Central memory CD8-positive, alpha-beta T cell (primary cell): Measurements from ENCODE around the gene OR5AC2.

Experiments used
- ATAC-seq: fragments of 150-1000 bp; cut with Tn5 transposase; replicated peaks from 2 replicates; pipeline ENCODE4 v1.10.0; 2022; ENCODE audit warnings: mild to moderate bottlenecking, moderate FRiP score, moderate number of reproducible peaks; ENCODE audit not compliant: poor library complexity, severe bottlenecking; ENCODE audit errors: extremely low read depth
- DNase-seq, 2 donors: peaks; one replicate each; pipeline ENCODE4 v3.0.0; 2021; ENCODE audit warnings: low spot score in 2 of 2
- H3K27ac Mint-ChIP-seq: one replicate; pipeline ENCODE4 v1.8.0; 2022; ENCODE audit warnings: low read depth, mild to moderate bottlenecking, moderate library complexity, mixed read lengths
- H3K27me3 Mint-ChIP-seq: one replicate; pipeline ENCODE4 v1.8.0; 2022; ENCODE audit warnings: mixed read lengths
- H3K36me3 Mint-ChIP-seq: one replicate; pipeline ENCODE4 v1.8.0; 2022; ENCODE audit warnings: mild to moderate bottlenecking, moderate library complexity, mixed read lengths; ENCODE audit not compliant: insufficient read depth
- H3K4me1 Mint-ChIP-seq: one replicate; pipeline ENCODE4 v1.8.0; 2022; ENCODE audit warnings: mixed read lengths
- H3K4me3 Mint-ChIP-seq: one replicate; pipeline ENCODE4 v1.8.0; 2022; ENCODE audit warnings: mild to moderate bottlenecking, moderate library complexity, mixed read lengths
- H3K9me3 Mint-ChIP-seq: one replicate; pipeline ENCODE4 v1.8.0; 2022; ENCODE audit warnings: mixed read lengths

OR5AC2 gene

DNA sequence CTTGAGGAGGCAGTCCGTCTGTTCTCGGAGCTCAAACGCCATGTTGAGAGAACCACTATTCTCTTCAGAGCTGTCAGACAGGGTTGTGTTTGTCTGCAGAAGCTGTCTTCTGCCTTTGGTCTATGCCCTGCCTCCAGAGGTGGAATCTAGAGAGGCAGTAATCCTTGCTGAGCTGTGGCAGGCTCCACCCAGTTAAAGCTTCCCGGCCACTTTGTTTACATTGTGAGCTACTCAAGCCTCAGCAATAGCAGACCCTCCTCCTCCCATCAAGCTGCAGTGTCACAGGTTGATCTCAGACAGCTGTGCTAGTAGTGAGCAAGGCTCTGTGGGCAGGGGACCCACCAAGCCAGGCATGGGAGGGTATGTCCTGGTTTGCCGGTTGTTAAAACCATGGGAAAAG is 8.9 kb downstream of the OR5AC2 start:
- no peaks in the 10 kb centered on the region for H3K36me3 Mint-ChIP-seq
- peaks cover 27% of the 10 kb centered on the region for H3K27me3 Mint-ChIP-seq
- no peak overlapping the region for H3K4me3 Mint-ChIP-seq
- H3K27ac Mint-ChIP-seq, result no peak overlapping the region
- H3K9me3 Mint-ChIP-seq, result no peaks in the 10 kb centered on the region
- H3K4me1 Mint-ChIP-seq, result no peaks in the 10 kb centered on the region
- DNase-seq (no peak), ATAC-seq (no peak)

DNA sequence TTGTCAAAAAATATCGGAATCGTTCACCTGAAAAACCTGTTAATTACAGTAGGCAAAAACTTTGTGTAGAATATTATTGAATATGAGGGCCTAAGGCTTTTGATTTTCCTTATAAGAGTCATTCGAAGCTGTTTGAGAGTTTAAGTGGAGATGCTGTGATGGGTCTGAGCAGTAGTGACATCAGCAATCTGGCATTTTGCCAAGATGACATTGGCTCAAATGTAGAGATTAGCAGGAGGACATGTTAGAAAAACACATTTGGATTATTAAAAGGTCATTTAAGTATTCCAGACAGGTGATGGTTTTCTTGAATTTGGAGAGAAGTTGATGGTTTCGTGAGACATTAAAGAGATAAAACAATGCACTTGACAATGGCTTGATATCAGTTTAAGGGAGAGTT is 12.9 kb downstream of the OR5AC2 start:
- DNase-seq (no peak), ATAC-seq (no peak)
- no peak overlapping the region for H3K4me3 Mint-ChIP-seq
- H3K27me3 Mint-ChIP-seq, result peaks cover 6% of the 10 kb centered on the region
- no peaks in the 10 kb centered on the region for H3K36me3 Mint-ChIP-seq
- H3K4me1 Mint-ChIP-seq, result no peaks in the 10 kb centered on the region
- H3K27ac Mint-ChIP-seq, result no peak overlapping the region
- H3K9me3 Mint-ChIP-seq, result no peaks in the 10 kb centered on the region

DNA sequence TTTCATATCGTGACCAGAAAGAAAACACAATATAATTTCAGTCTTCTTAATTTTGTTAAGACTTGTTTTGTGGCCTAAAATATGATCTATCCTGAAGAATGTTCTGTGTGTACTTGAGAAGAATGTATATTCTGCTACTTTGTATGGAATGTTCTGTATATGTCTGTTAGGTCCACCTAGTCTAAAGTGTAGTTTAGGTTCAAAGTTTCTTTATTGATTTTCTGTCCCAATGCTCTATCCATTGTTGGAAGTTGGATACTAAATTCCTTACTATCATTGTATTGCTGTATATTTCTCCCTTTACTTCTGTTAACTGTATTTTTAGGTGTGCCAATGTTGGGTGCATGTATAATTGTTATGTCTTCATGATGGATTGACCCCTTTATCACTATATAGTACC is 21.2 kb downstream of the OR5AC2 start:
- no peak overlapping the region for H3K4me3 Mint-ChIP-seq
- H3K36me3 Mint-ChIP-seq, result no peaks in the 10 kb centered on the region
- H3K27ac Mint-ChIP-seq, result no peak overlapping the region
- peaks cover 7% of the 10 kb centered on the region for H3K27me3 Mint-ChIP-seq
- no peaks in the 10 kb centered on the region for H3K9me3 Mint-ChIP-seq
- DNase-seq (no peak), ATAC-seq (no peak)
- no peaks in the 10 kb centered on the region for H3K4me1 Mint-ChIP-seq

DNA sequence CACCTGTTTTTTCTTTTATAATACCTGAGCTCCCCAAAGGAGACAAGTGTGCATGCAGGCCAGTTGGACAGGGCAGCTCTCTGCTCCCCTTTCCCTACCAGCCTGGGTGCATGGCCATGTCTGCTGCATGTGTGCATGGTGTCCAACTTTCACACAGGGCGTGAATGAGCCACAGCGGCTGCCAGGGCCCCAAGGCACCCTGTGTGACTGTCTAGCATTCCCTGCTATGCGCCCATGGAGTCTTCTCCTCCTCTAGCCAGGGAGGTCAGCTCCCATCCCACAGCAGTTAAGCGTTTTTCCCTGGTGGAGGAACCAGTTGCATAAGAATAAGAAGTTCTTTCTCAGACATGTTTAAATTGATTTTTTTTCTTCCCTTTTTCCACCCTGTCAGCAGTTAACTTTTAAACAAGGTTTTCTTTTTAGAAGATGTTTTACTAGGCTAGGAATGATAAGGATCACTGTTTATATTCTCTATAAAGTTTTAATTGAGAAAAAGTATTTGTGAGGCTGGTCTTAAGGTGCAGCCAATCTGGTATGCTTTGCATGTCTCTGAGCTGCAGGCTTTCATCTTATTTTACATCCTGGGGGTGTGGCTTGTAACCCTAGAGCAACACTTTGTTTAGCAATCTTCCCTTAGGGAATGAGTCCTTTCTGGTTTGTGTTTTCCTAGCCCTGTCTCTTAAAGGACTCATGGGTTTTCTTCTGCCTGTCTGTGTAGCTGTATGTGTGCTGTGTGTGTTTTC is 23.0 kb downstream of the OR5AC2 start:
- DNase-seq (no peak), ATAC-seq (no peak)
- H3K4me1 Mint-ChIP-seq, result no peaks in the 10 kb centered on the region
- no peak overlapping the region for H3K27ac Mint-ChIP-seq
- no peaks in the 10 kb centered on the region for H3K9me3 Mint-ChIP-seq
- peaks cover 2% of the 10 kb centered on the region for H3K36me3 Mint-ChIP-seq
- H3K4me3 Mint-ChIP-seq, result no peak overlapping the region
- H3K27me3 Mint-ChIP-seq, result peaks cover 18% of the 10 kb centered on the region

DNA sequence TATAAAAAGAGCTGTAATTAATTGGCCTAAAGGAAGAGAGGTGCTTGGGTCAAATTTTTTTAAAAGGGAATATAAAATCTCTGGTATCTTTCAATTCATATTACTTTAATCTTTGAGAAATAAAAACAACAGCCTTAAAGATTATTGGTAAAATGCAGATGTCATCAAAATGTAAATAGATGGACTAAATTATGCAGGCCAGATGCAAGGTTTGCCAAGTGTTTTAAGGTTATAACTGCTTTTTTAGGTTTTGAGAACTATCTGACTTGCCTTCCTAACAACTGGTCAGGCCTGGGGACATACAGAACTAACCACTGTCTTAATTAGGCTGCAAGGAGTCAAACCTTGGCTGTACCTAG is 23.6 kb downstream of the OR5AC2 start:
- Mint-ChIP-seq H3K4me1 (no peaks in the 10 kb centered on the region), H3K36me3 (peaks cover 2% of the 10 kb centered on the region), H3K9me3 (no peaks in the 10 kb centered on the region), H3K27ac (no peak overlapping the region), H3K4me3 (no peak overlapping the region), H3K27me3 (peaks cover 21% of the 10 kb centered on the region)
- ATAC-seq (no peak), DNase-seq (no peak)

DNA sequence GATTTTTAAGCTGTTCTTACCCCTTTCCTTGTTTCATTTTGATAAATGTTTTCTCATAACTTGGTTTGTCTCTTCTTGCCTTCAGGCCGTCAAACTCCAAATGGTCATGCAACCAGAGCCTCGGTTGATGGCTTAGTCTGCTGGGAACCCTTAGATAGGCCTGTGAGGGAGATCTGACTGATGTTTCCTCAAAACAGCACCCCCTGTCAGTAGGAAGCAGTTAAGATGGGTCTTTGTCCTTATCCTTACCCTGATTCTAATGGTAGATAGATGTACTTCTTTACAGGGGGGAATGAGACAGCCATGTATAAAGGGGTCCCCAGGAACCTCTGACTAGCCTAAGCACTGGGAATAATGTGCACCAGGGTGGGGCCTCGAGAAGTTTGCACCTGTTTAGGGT is 27.3 kb downstream of the OR5AC2 start:
- no peak overlapping the region for H3K27ac Mint-ChIP-seq
- H3K36me3 Mint-ChIP-seq, result peaks cover 2% of the 10 kb centered on the region
- DNase-seq (no peak), ATAC-seq (no peak)
- no peaks in the 10 kb centered on the region for H3K9me3 Mint-ChIP-seq
- no peak overlapping the region for H3K4me3 Mint-ChIP-seq
- H3K4me1 Mint-ChIP-seq, result no peaks in the 10 kb centered on the region
- peaks cover 44% of the 10 kb centered on the region for H3K27me3 Mint-ChIP-seq

DNA sequence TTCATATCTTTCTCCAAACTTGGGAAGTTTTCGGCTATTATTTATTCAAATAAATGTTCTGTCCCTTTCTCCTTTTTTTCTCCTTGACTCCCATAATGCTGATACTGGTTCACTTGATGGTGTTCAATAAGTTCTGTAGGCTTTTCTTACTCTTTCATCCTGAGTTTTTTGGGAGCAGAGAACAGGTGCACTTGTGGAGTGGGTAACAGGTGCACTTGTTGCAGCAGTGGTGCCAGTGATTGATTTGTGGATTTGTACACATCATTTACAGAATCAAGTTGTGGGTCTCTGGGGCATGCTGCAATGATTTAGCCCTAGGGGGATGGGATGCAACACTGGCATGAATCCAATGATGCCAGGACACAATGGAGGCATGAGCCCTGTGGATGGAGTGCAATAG is 28.7 kb downstream of the OR5AC2 start:
- H3K36me3 Mint-ChIP-seq, result peaks cover 2% of the 10 kb centered on the region
- H3K27ac Mint-ChIP-seq, result no peak overlapping the region
- DNase-seq (no peak), ATAC-seq (no peak)
- H3K4me3 Mint-ChIP-seq, result no peak overlapping the region
- H3K27me3 Mint-ChIP-seq, result peaks cover 44% of the 10 kb centered on the region
- no peaks in the 10 kb centered on the region for H3K9me3 Mint-ChIP-seq
- H3K4me1 Mint-ChIP-seq, result no peaks in the 10 kb centered on the region

DNA sequence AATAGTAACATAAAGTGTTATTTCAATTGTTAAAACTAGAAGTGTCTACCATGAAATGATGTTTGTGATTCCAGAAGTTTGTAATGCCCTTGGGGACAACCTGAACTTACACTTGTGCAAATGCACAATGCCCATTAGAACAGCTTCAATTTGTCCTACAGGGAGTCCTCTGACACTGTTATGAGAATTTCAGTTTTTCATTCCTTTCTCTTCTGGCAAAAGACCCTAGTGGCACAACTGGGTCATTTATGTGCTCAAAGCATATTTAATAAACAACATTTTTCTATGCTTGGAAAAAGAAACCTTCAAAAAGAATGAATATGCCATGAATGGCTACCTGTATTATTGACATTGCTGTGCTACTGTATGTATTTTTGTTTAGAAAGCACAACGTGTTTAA is 43.4 kb downstream of the OR5AC2 start, which contains the start of gene OR5H1:
Gene OR5H1 (plus strand): TSS at position 301 of the 400 bp plus-strand sequence. CDS start 1,977 bp downstream, outside the sequence.
- ATAC-seq (no peak), DNase-seq (no peak)
- Mint-ChIP-seq H3K4me1 (no peaks in the 10 kb centered on the region), H3K27me3 (peaks cover 9% of the 10 kb centered on the region), H3K9me3 (no peaks in the 10 kb centered on the region), H3K27ac (no peak within 1 kb of the TSS), H3K4me3 (no peak within 1 kb of the TSS), H3K36me3 (no peaks in the 10 kb centered on the region)

DNA sequence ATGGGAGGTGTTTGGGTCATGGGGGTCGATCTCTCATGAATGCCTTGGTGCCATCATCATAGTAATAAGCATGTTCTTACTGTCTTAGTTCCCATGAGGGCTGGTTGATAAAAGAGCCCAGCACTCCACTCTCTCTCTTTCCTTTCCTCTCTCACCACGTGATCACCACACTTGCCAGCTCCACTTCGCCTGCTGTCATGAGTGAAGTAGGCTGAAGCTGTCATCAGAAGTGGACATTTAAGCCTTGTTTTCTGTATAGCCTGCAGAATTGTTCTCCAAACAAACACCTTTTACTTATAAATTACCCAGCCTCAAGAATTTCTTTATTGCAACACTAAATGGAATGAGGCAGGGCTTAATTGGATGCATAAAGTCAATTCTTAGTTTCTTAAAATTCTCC is 49.7 kb downstream of the OR5AC2 start:
- DNase-seq (no peak), ATAC-seq (no peak)
- H3K36me3 Mint-ChIP-seq, result no peaks in the 10 kb centered on the region
- no peaks in the 10 kb centered on the region for H3K9me3 Mint-ChIP-seq
- no peaks in the 10 kb centered on the region for H3K4me1 Mint-ChIP-seq
- no peak overlapping the region for H3K4me3 Mint-ChIP-seq
- peaks cover 17% of the 10 kb centered on the region for H3K27me3 Mint-ChIP-seq
- no peak overlapping the region for H3K27ac Mint-ChIP-seq
